ENCODE data around the gene KAT6B. TPM values are rescaled to one million over a fixed set of nuclear protein-coding genes. Genes with fewer than 3 reads are reported as not detected.

The KAT6B gene
- total RNA-seq, 6 experiments from 2014 or later = 17.8 to 27.5 (median 23.6) TPM

GRCh38 chr10:75065076-75065475, 238.7 kb downstream of the KAT6B start:
- no peak for DNase-seq
- Mint-ChIP-seq H3K27me3 (ENCODE audit: insufficient read depth) (no peaks in the 10 kb centered on the region), H3K4me3 (no peak overlapping the region), H3K9me3 (no peaks in the 10 kb centered on the region), H3K4me1 (ENCODE audit: low read depth) (peaks cover 6% of the 10 kb centered on the region; the same call in 1 of the 2 replicates), H3K27ac (no peak overlapping the region), H3K36me3 (ENCODE audit: low read depth) (no peaks in the 10 kb centered on the region)
- no peak for TF ChIP-seq CTCF (IDR thresholded peaks at IDR 0.05)

GRCh38 chr10:75066271-75066670, 239.9 kb downstream of the KAT6B start:
- no peaks in the 10 kb centered on the region for H3K36me3 Mint-ChIP-seq (ENCODE audit: low read depth)

GRCh38 chr10:75067272-75067671, 240.9 kb downstream of the KAT6B start:
- Mint-ChIP-seq H3K4me1 (ENCODE audit: low read depth) (peaks cover 4% of the 10 kb centered on the region; the same call in 1 of the 2 replicates), H3K9me3 (no peaks in the 10 kb centered on the region), H3K4me3 (no peak overlapping the region), H3K36me3 (ENCODE audit: low read depth) (no peaks in the 10 kb centered on the region), H3K27me3 (ENCODE audit: insufficient read depth) (no peaks in the 10 kb centered on the region), H3K27ac (no peak overlapping the region)
- no peak for DNase-seq
- TF ChIP-seq CTCF (IDR thresholded peaks at IDR 0.05) = no peak

More at GRCh38 chr10:75066271-75066670, 239.9 kb downstream of the KAT6B start:
- H3K4me3 Mint-ChIP-seq = no peak overlapping the region
- DNase-seq = no peak
- no peak for TF ChIP-seq CTCF (IDR thresholded peaks at IDR 0.05)
- H3K9me3 Mint-ChIP-seq = no peaks in the 10 kb centered on the region
- H3K27me3 Mint-ChIP-seq (ENCODE audit: insufficient read depth) = no peaks in the 10 kb centered on the region
- peaks cover 6% of the 10 kb centered on the region; the same call in 1 of the 2 replicates for H3K4me1 Mint-ChIP-seq (ENCODE audit: low read depth)
- no peak overlapping the region for H3K27ac Mint-ChIP-seq

DNA sequence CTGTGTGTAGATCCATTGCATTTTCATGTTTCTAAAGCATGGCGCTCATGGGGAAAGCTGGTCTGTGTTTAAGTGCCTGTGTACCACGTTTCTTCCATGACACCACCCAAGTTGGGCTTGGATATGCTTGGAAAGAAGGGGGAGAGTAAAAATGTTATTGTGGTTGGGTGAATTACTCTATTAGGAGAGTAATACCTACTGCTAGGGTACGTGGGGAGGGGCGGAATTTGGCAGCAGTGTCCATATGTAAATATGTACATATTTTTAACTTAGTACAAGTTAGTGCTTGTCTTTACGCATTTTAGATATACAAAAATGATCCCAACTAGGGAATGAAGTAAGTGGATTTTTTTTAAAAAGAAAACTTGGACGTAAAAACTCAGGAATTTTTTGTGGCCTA, 242.1 kb downstream of the KAT6B start:
- Mint-ChIP-seq H3K36me3 (ENCODE audit: low read depth) (no peaks in the 10 kb centered on the region), H3K27me3 (ENCODE audit: insufficient read depth) (peaks cover 4% of the 10 kb centered on the region; the same call in 1 of the 2 replicates), H3K4me1 (ENCODE audit: low read depth) (no peaks in the 10 kb centered on the region), H3K9me3 (no peaks in the 10 kb centered on the region), H3K27ac (no peak overlapping the region), H3K4me3 (no peak overlapping the region)
- no peak for TF ChIP-seq CTCF (IDR thresholded peaks at IDR 0.05)
- DNase-seq = no peak

- no peaks in the 10 kb centered on the region for H3K9me3 Mint-ChIP-seq
- H3K27ac Mint-ChIP-seq = no peak overlapping the region
- peaks cover 4% of the 10 kb centered on the region; the same call in 1 of the 2 replicates for H3K27me3 Mint-ChIP-seq (ENCODE audit: insufficient read depth)
- no peaks in the 10 kb centered on the region for H3K4me1 Mint-ChIP-seq (ENCODE audit: low read depth)
- no peak overlapping the region for H3K4me3 Mint-ChIP-seq
- H3K36me3 Mint-ChIP-seq (ENCODE audit: low read depth) = no peaks in the 10 kb centered on the region
- DNase-seq = no peak
- TF ChIP-seq CTCF (IDR thresholded peaks at IDR 0.05) = no peak
Measured at GRCh38 chr10:75070476-75070875, 244.1 kb downstream of the KAT6B start.

DNA sequence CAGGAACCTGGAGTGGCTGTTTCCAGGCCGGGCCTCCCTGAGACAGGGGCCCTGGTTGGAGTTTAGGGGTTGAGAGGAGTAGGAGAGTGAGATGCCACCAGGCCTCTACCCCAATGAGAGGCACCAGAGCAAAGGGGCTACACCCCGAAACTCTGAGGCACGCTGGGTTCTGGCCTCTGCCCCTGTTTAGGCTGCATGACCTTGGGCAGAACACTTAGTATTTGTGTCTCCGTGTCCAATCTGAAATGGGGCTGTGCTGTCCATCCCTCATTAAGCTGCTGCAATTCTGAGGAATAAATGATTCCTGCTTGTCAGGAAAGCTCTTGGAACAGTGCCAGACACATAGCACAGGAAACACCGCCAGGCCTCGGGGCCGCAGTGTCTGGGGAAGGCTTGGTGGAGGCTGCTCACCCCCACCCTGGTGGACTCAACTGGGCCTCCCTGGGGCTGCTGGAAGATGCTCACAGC, 244.6 kb downstream of the KAT6B start:
- Mint-ChIP-seq H3K4me3 (no peak overlapping the region), H3K36me3 (ENCODE audit: low read depth) (no peaks in the 10 kb centered on the region), H3K4me1 (ENCODE audit: low read depth) (no peaks in the 10 kb centered on the region), H3K27me3 (ENCODE audit: insufficient read depth) (peaks cover 4% of the 10 kb centered on the region), H3K9me3 (no peaks in the 10 kb centered on the region), H3K27ac (no peak overlapping the region)
- no peak for TF ChIP-seq CTCF (IDR thresholded peaks at IDR 0.05)
- DNase-seq = no peak
